CD8-positive, alpha-beta memory T cell (primary cell): ENCODE measurements around the gene TTC19. TPM values are rescaled to one million over a fixed set of nuclear protein-coding genes. Genes with fewer than 3 reads are reported as not detected.
"Not testable (repeated sequence)": the region's sequence is repeated elsewhere in the genome, so short reads cannot be mapped to it uniquely, and the experiment has no call there.

Experiments used
- CTCF ChIA-PET: fragments of 350-600 bp; sonication (Branson Sonifier 250); formaldehyde crosslinking; loops from one replicate; lab custom pipeline; 2021; ENCODE audit warnings: antibody characterized with exemption; lab: Charles Lee
- POLR2A ChIA-PET: fragments of 350-600 bp; sonication (Branson Sonifier 250); formaldehyde crosslinking; loops from one replicate; lab custom pipeline; 2021; ENCODE audit warnings: antibody characterized with exemption; lab: Charles Lee
- DNase-seq, 5 donors: peaks; one replicate each; pipeline versions ENCODE4 v3.0.0 to v3.0.0-alpha.2; 2020 to 2022; ENCODE audit warnings: mixed read lengths in 1 of 5
- H3K27ac ChIP-seq: one replicate; pipeline ENCODE4 v1.7.0; 2013; ENCODE audit warnings: low read depth, mild to moderate bottlenecking, low read length, moderate library complexity
- H3K27me3 ChIP-seq: 2 replicates; pipeline ENCODE4 v1.7.0; 2013; ENCODE audit warnings: low read length, mild to moderate bottlenecking; ENCODE audit not compliant: insufficient read depth, poor library complexity, severe bottlenecking
- H3K36me3 ChIP-seq: 2 replicates; pipeline ENCODE4 v1.7.0; 2013; ENCODE audit warnings: mild to moderate bottlenecking, low read length, moderate library complexity; ENCODE audit not compliant: insufficient read depth
- H3K4me1 ChIP-seq: 2 replicates; pipeline ENCODE4 v1.7.0; 2013; ENCODE audit warnings: mild to moderate bottlenecking, low read length, moderate library complexity; ENCODE audit not compliant: insufficient read depth
- H3K4me3 ChIP-seq: 2 replicates; pipeline ENCODE4 v1.7.0; 2013; ENCODE audit warnings: mild to moderate bottlenecking, low read length
- H3K9me3 ChIP-seq: 2 replicates; pipeline ENCODE4 v1.7.0; 2013; ENCODE audit warnings: mild to moderate bottlenecking, low read length
- H3K27ac Mint-ChIP-seq, 8 donors: one replicate each; pipeline ENCODE4 v1.8.0; 2020 to 2021; ENCODE audit warnings: mixed read lengths in 8 of 8, mild to moderate bottlenecking in 6 of 8, inconsistent platforms in 3 of 8, moderate library complexity in 3 of 8
- H3K27me3 Mint-ChIP-seq, 2 donors: one replicate each; pipeline ENCODE4 v1.8.0; 2020 to 2021; ENCODE audit warnings: mixed read lengths in 2 of 2, mild to moderate bottlenecking in 1 of 2, moderate library complexity in 1 of 2
- H3K36me3 Mint-ChIP-seq, 3 donors: one replicate each; pipeline ENCODE4 v1.8.0; 2020 to 2021; ENCODE audit warnings: mixed read lengths in 3 of 3, inconsistent platforms in 1 of 3, mild to moderate bottlenecking in 1 of 3
- H3K4me1 Mint-ChIP-seq, 3 donors: one replicate each; pipeline ENCODE4 v1.8.0; 2020 to 2021; ENCODE audit warnings: mixed read lengths in 3 of 3, inconsistent platforms in 1 of 3, mild to moderate bottlenecking in 1 of 3
- H3K4me3 Mint-ChIP-seq, 7 donors: one replicate each; pipeline ENCODE4 v1.8.0; 2020 to 2021; ENCODE audit warnings: mixed read lengths in 7 of 7, mild to moderate bottlenecking in 6 of 7, moderate library complexity in 4 of 7, inconsistent platforms in 2 of 7
- H3K9me3 Mint-ChIP-seq, 5 donors: one replicate each; pipeline ENCODE4 v1.8.0; 2020 to 2022; ENCODE audit warnings: mixed read lengths in 5 of 5, mild to moderate bottlenecking in 3 of 5, moderate library complexity in 2 of 5, inconsistent platforms in 1 of 5
- polyA plus RNA-seq: library from polyadenylated mRNA; unstranded; fragments of 300-500 nt; fragmentation: Illumina TruSeq; gene quantifications from one replicate; pipeline ENCODE4 v1.2.3, GENCODE V29; 2021
- total RNA-seq, 2 experiments: library from RNA; stranded (reverse); gene quantifications; one replicate each; pipeline ENCODE4 v1.2.3, GENCODE V29; 2021

Gene TTC19
- total and polyA plus RNA-seq, 3 experiments from 2014 or later = 30.6 to 40.5 (median 34.1) TPM

- POLR2A ChIA-PET = no interaction called here
Measured at GRCh38 chr17:16037636-16038035, 38.0 kb downstream of the TTC19 start.

GRCh38 chr17:16040710-16041251 lies 41.2 kb downstream of the TTC19 start:
- Mint-ChIP-seq H3K36me3 (peaks cover 4 to 87% (median 28%) of the 10 kb centered on the region in 3 donors), H3K27ac (peak overlapping the region in 3 of 8 donors; percentile 29 to 71 (median 54)), H3K4me1 (peaks cover 2 to 17% (median 12%) of the 10 kb centered on the region in 3 donors), H3K27me3 (no peaks in the 10 kb centered on the region), H3K4me3 (no peak overlapping the region), H3K9me3 (no peaks in the 10 kb centered on the region)
- POLR2A ChIA-PET = no interaction called here
- no peak overlapping the region for H3K4me3 ChIP-seq
- no peaks in the 10 kb centered on the region for H3K9me3 ChIP-seq
- DNase-seq = no peak
- H3K4me1 ChIP-seq = no peaks in the 10 kb centered on the region
- no peaks in the 10 kb centered on the region for H3K27me3 ChIP-seq
- CTCF ChIA-PET = no interaction called here
- H3K36me3 ChIP-seq = peaks cover 42% of the 10 kb centered on the region
- no peak overlapping the region for H3K27ac ChIP-seq

More at GRCh38 chr17:16037636-16038035, 38.0 kb downstream of the TTC19 start:
- CTCF ChIA-PET = no interaction called here
- H3K27me3 Mint-ChIP-seq = no peaks in the 10 kb centered on the region
- no peak overlapping the region for H3K4me3 ChIP-seq
- H3K4me1 ChIP-seq = no peaks in the 10 kb centered on the region
- no peaks in the 10 kb centered on the region for H3K27me3 ChIP-seq
- H3K9me3 Mint-ChIP-seq = no peaks in the 10 kb centered on the region
- DNase-seq = no peak
- peaks cover 3 to 14% (median 9%) of the 10 kb centered on the region in 3 donors for H3K4me1 Mint-ChIP-seq
- peak overlapping the region in 6 of 8 donors; percentile 13 to 78 (median 34) for H3K27ac Mint-ChIP-seq
- H3K4me3 Mint-ChIP-seq = no peak overlapping the region
- no peak overlapping the region for H3K27ac ChIP-seq
- H3K9me3 ChIP-seq = no peaks in the 10 kb centered on the region
- peaks cover 6 to 89% (median 24%) of the 10 kb centered on the region in 3 donors for H3K36me3 Mint-ChIP-seq
- H3K36me3 ChIP-seq = peaks cover 43% of the 10 kb centered on the region

- Mint-ChIP-seq H3K36me3 (peaks cover 0 to 84% (median 39%) of the 10 kb centered on the region in 3 donors), H3K27ac (peak overlapping the region in 4 of 8 donors; percentile 12 to 65 (median 42)), H3K27me3 (no peaks in the 10 kb centered on the region), H3K4me1 (peaks cover 4 to 14% (median 11%) of the 10 kb centered on the region in 3 donors), H3K9me3 (no peaks in the 10 kb centered on the region), H3K4me3 (no peak overlapping the region)
- Histone ChIP-seq H3K27me3 (no peaks in the 10 kb centered on the region), H3K4me1 (no peaks in the 10 kb centered on the region), H3K27ac (no peak overlapping the region), H3K9me3 (no peaks in the 10 kb centered on the region), H3K4me3 (no peak overlapping the region), H3K36me3 (peaks cover 54% of the 10 kb centered on the region)
- ChIA-PET POLR2A (no interaction called here), CTCF (interaction anchor here (1.4 to 1.5 kb wide), 2 partner anchors 16 to 18 kb away, joined by 3 read pairs; no protein-coding TSS in a partner anchor)
- no peak for DNase-seq
Measured at GRCh38 chr17:16044487-16044886, 44.9 kb downstream of the TTC19 start.

GRCh38 chr17:16046966-16047365 lies 47.3 kb downstream of the TTC19 start:
- DNase-seq = no peak
- no peaks in the 10 kb centered on the region for H3K27me3 ChIP-seq
- H3K27ac ChIP-seq = no peak overlapping the region
- ChIA-PET POLR2A (no interaction called here), CTCF (interaction anchor here (1.3 to 1.4 kb wide), 2 partner anchors 11 to 19 kb away, joined by 3 read pairs; no protein-coding TSS in a partner anchor)
- Mint-ChIP-seq H3K27ac (peak overlapping the region in 3 of 8 donors; percentile 29 to 58 (median 43)), H3K9me3 (peaks cover 0 to 1% (median 0%) of the 10 kb centered on the region in 5 donors), H3K4me3 (no peak overlapping the region), H3K27me3 (no peaks in the 10 kb centered on the region), H3K36me3 (peaks cover 0 to 76% (median 39%) of the 10 kb centered on the region in 3 donors), H3K4me1 (peaks cover 8 to 15% (median 14%) of the 10 kb centered on the region in 3 donors)
- peaks cover 47% of the 10 kb centered on the region for H3K36me3 ChIP-seq
- no peak overlapping the region for H3K4me3 ChIP-seq
- no peaks in the 10 kb centered on the region for H3K9me3 ChIP-seq
- no peaks in the 10 kb centered on the region for H3K4me1 ChIP-seq

- Mint-ChIP-seq H3K36me3 (peaks cover 17 to 76% (median 42%) of the 10 kb centered on the region in 3 donors), H3K27ac (peak overlapping the region in 1 of 8 donors; percentile 66), H3K4me3 (no peak overlapping the region), H3K4me1 (peaks cover 16 to 30% (median 26%) of the 10 kb centered on the region in 3 donors), H3K9me3 (peaks cover 0 to 1% (median 0%) of the 10 kb centered on the region in 5 donors), H3K27me3 (no peaks in the 10 kb centered on the region)
- DNase-seq = no peak
- Histone ChIP-seq H3K27ac (no peak overlapping the region), H3K4me3 (no peak overlapping the region), H3K36me3 (peaks cover 32% of the 10 kb centered on the region), H3K9me3 (no peaks in the 10 kb centered on the region), H3K4me1 (no peaks in the 10 kb centered on the region), H3K27me3 (no peaks in the 10 kb centered on the region)
- ChIA-PET POLR2A (no interaction called here), CTCF (no interaction called here)
Measured at GRCh38 chr17:16048811-16049449, 49.3 kb downstream of the TTC19 start.

GRCh38 chr17:16050844-16051243 lies 51.2 kb downstream of the TTC19 start:
- peaks cover 31% of the 10 kb centered on the region for H3K36me3 ChIP-seq
- no peak for DNase-seq
- POLR2A ChIA-PET = no interaction called here
- H3K4me1 ChIP-seq = no peaks in the 10 kb centered on the region
- Mint-ChIP-seq H3K27ac (peak overlapping the region in 1 of 8 donors; percentile 33), H3K4me1 (peaks cover 24 to 44% (median 36%) of the 10 kb centered on the region in 3 donors), H3K9me3 (peaks cover 0 to 1% (median 0%) of the 10 kb centered on the region in 5 donors), H3K27me3 (no peaks in the 10 kb centered on the region), H3K4me3 (no peak overlapping the region), H3K36me3 (peaks cover 34 to 79% (median 45%) of the 10 kb centered on the region in 3 donors)
- CTCF ChIA-PET = no interaction called here
- H3K27me3 ChIP-seq = no peaks in the 10 kb centered on the region
- no peak overlapping the region for H3K27ac ChIP-seq
- H3K4me3 ChIP-seq = no peak overlapping the region
- H3K9me3 ChIP-seq = no peaks in the 10 kb centered on the region

- Histone ChIP-seq H3K36me3 (peaks cover 28% of the 10 kb centered on the region), H3K4me3 (no peak overlapping the region), H3K9me3 (no peaks in the 10 kb centered on the region), H3K4me1 (no peaks in the 10 kb centered on the region), H3K27ac (no peak overlapping the region), H3K27me3 (no peaks in the 10 kb centered on the region)
- Mint-ChIP-seq H3K36me3 (peaks cover 36 to 77% (median 39%) of the 10 kb centered on the region in 3 donors), H3K27ac (peak overlapping the region in 3 of 8 donors; percentile 30 to 75 (median 65)), H3K9me3 (peaks cover 0 to 1% (median 0%) of the 10 kb centered on the region in 5 donors), H3K4me3 (no peak overlapping the region), H3K27me3 (no peaks in the 10 kb centered on the region), H3K4me1 (peaks cover 24 to 46% (median 36%) of the 10 kb centered on the region in 3 donors)
- ChIA-PET POLR2A (no interaction called here), CTCF (no interaction called here)
- no peak for DNase-seq
Measured at GRCh38 chr17:16052486-16052885, 52.9 kb downstream of the TTC19 start.

GRCh38 chr17:16055139-16055538 lies 55.5 kb downstream of the TTC19 start:
- DNase-seq, H3K9me3 ChIP-seq, H3K27ac ChIP-seq, CTCF ChIA-PET, H3K9me3 Mint-ChIP-seq, POLR2A ChIA-PET, H3K27me3 Mint-ChIP-seq, H3K4me1 ChIP-seq, H3K4me3 Mint-ChIP-seq, H3K27me3 ChIP-seq, H3K4me3 ChIP-seq: not testable (repeated sequence)
- H3K36me3 ChIP-seq = peaks cover 24% of the 10 kb centered on the region
- Mint-ChIP-seq H3K36me3 (peaks cover 33 to 81% (median 39%) of the 10 kb centered on the region in 3 donors), H3K27ac (peak overlapping the region in 2 of 8 donors; percentile 17), H3K4me1 (peaks cover 21 to 39% (median 29%) of the 10 kb centered on the region in 3 donors)
